H9 (cell line): ENCODE results near the gene TTC28. TPM values are rescaled to one million over a fixed set of nuclear protein-coding genes. Genes with fewer than 3 reads are reported as not detected.

ENCODE experiments used
- DNase-seq: peaks from one replicate; pipeline ENCODE4 v3.0.0-alpha.2; 2017
- H2AFZ ChIP-seq: one replicate; pipeline ENCODE4 v1.6.1; 2013; ENCODE audit warnings: mild to moderate bottlenecking, low read length, control low read depth, moderate library complexity
- H2AK5ac ChIP-seq: 2 replicates; pipeline ENCODE4 v1.6.1; 2013; ENCODE audit warnings: low read length, control low read depth, mixed read lengths; ENCODE audit not compliant: insufficient read length
- H2BK120ac ChIP-seq: one replicate; pipeline ENCODE4 v1.6.1; 2013; ENCODE audit warnings: low read depth, mild to moderate bottlenecking, low read length, control low read depth, inconsistent platforms; ENCODE audit not compliant: poor library complexity, severe bottlenecking
- H2BK12ac ChIP-seq: 2 replicates; pipeline ENCODE4 v1.6.1; 2013; ENCODE audit warnings: low read length, control low read depth, mixed read lengths, low read depth; ENCODE audit not compliant: insufficient read length
- H2BK15ac ChIP-seq: 2 replicates; pipeline ENCODE4 v1.6.1; 2013; ENCODE audit warnings: low read depth, low read length, control low read depth
- H2BK20ac ChIP-seq: one replicate; pipeline ENCODE4 v1.6.1; 2013; ENCODE audit warnings: low read depth, mild to moderate bottlenecking, low read length, control low read depth, inconsistent platforms; ENCODE audit not compliant: poor library complexity, severe bottlenecking
- H2BK5ac ChIP-seq: 2 replicates; pipeline ENCODE4 v1.6.1; 2013; ENCODE audit warnings: low read length, control low read depth, mixed read lengths; ENCODE audit not compliant: insufficient read length
- H3K14ac ChIP-seq: 2 replicates; pipeline ENCODE4 v1.6.1; 2013; ENCODE audit warnings: low read length, control low read depth; ENCODE audit not compliant: insufficient read depth
- H3K18ac ChIP-seq: 2 replicates; pipeline ENCODE4 v1.6.1; 2013; ENCODE audit warnings: low read depth, mild to moderate bottlenecking, mixed read lengths, low read length, control low read depth; ENCODE audit not compliant: insufficient read length
- H3K23ac ChIP-seq: 2 replicates; pipeline ENCODE4 v1.6.1; 2013; ENCODE audit warnings: low read length, control low read depth, mixed read lengths, low read depth; ENCODE audit not compliant: insufficient read length
- H3K23me2 ChIP-seq: 2 replicates; pipeline ENCODE4 v1.6.1; 2013; ENCODE audit warnings: low read depth, mild to moderate bottlenecking, mixed read lengths, low read length, control low read depth; ENCODE audit not compliant: insufficient read length, poor library complexity, severe bottlenecking
- H3K27ac ChIP-seq: 2 replicates; pipeline ENCODE4 v1.5.1; 2013; ENCODE audit warnings: low read length, control low read depth, mixed read lengths, low read depth; ENCODE audit not compliant: insufficient read length
- H3K27me3 ChIP-seq: 2 replicates; pipeline ENCODE4 v1.6.1; 2013; ENCODE audit warnings: low read length, control low read depth, inconsistent platforms; ENCODE audit not compliant: insufficient read depth
- H3K4ac ChIP-seq: 2 replicates; pipeline ENCODE4 v1.6.1; 2013; ENCODE audit warnings: low read depth, mild to moderate bottlenecking, control low read depth, inconsistent platforms, low read length, moderate library complexity
- H3K4me1 ChIP-seq: 2 replicates; pipeline ENCODE4 v1.6.1; 2013; ENCODE audit warnings: low read length, control low read depth, inconsistent platforms; ENCODE audit not compliant: insufficient read depth
- H3K4me2 ChIP-seq: 2 replicates; pipeline ENCODE4 v1.6.1; 2013; ENCODE audit warnings: low read length, control low read depth, mixed read lengths; ENCODE audit not compliant: insufficient read length, insufficient read depth
- H3K56ac ChIP-seq: 2 replicates; pipeline ENCODE4 v1.6.1; 2013; ENCODE audit warnings: low read depth, mild to moderate bottlenecking, mixed read lengths, low read length, control low read depth; ENCODE audit not compliant: insufficient read length
- H3K79me1 ChIP-seq: 2 replicates; pipeline ENCODE4 v1.6.1; 2013; ENCODE audit warnings: low read depth, mild to moderate bottlenecking, moderate library complexity, low read length, control low read depth, inconsistent platforms; ENCODE audit not compliant: insufficient read depth, poor library complexity, severe bottlenecking
- H3K79me2 ChIP-seq: 2 replicates; pipeline ENCODE4 v1.6.1; 2013; ENCODE audit warnings: low read length, control low read depth, inconsistent platforms; ENCODE audit not compliant: insufficient read depth
- H3K9ac ChIP-seq: 2 replicates; pipeline ENCODE4 v1.6.1; 2013; ENCODE audit warnings: low read length, control low read depth, mixed read lengths; ENCODE audit not compliant: insufficient read length; ENCODE audit errors: extremely low read depth
- H3K9me3 ChIP-seq: one replicate; pipeline ENCODE4 v1.6.1; 2013; ENCODE audit warnings: low read depth, low read length, inconsistent platforms; ENCODE audit not compliant: control insufficient read depth
- H3T11ph ChIP-seq: one replicate; pipeline ENCODE4 v1.6.1; 2013; ENCODE audit warnings: mild to moderate bottlenecking, low read length, control low read depth, inconsistent platforms
- H4K20me1 ChIP-seq: one replicate; pipeline ENCODE4 v1.6.1; 2013; ENCODE audit not compliant: control insufficient read depth, insufficient read length, insufficient read depth
- H4K5ac ChIP-seq: 2 replicates; pipeline ENCODE4 v1.6.1; 2013; ENCODE audit warnings: low read depth, mild to moderate bottlenecking, mixed read lengths, low read length, control low read depth; ENCODE audit not compliant: insufficient read length
- H4K8ac ChIP-seq: replicated peaks from 2 replicates; pipeline ENCODE4 v1.6.1; 2013; ENCODE audit warnings: low read length, control low read depth, mixed read lengths, low read depth; ENCODE audit not compliant: insufficient read length
- H4K91ac ChIP-seq: 2 replicates; pipeline ENCODE4 v1.6.1; 2013; ENCODE audit warnings: low read depth, mild to moderate bottlenecking, moderate library complexity, mixed read lengths, low read length, control low read depth; ENCODE audit not compliant: insufficient read length
- H3K27ac Mint-ChIP-seq, 3 experiments: 2 replicates in 2 of 3; 3 replicates in 1 of 3; pipeline ENCODE4 v1.8.0; 2020 to 2021; ENCODE audit warnings: mixed read lengths in 3 of 3, mild to moderate bottlenecking in 1 of 3, moderate library complexity in 1 of 3
- H3K27me3 Mint-ChIP-seq: 2 replicates; pipeline ENCODE4 v1.8.0; 2021; ENCODE audit warnings: low read depth, mild to moderate bottlenecking, moderate library complexity, mixed read lengths
- H3K36me3 Mint-ChIP-seq, 3 experiments: 2 replicates in 2 of 3; 3 replicates in 1 of 3; pipeline ENCODE4 v1.8.0; 2020 to 2021; ENCODE audit warnings: low read depth in 3 of 3, mixed read lengths in 3 of 3; ENCODE audit not compliant: insufficient read depth in 1 of 3
- H3K4me1 Mint-ChIP-seq, 2 experiments: 2 replicates each; pipeline ENCODE4 v1.8.0; 2020; ENCODE audit warnings: mixed read lengths in 2 of 2
- H3K4me3 Mint-ChIP-seq, 2 experiments: 2 replicates in 1 of 2; 3 replicates in 1 of 2; pipeline ENCODE4 v1.8.0; 2020 to 2021; ENCODE audit warnings: mild to moderate bottlenecking in 2 of 2, mixed read lengths in 2 of 2, moderate library complexity in 1 of 2
- H3K9me3 Mint-ChIP-seq, 2 experiments: 2 replicates in 1 of 2; 3 replicates in 1 of 2; pipeline ENCODE4 v1.8.0; 2020; ENCODE audit warnings: mild to moderate bottlenecking in 2 of 2, mixed read lengths in 2 of 2, moderate library complexity in 1 of 2
- CTCF ChIP-seq: fragments of 200-600 bp; sonication (generic); conservative IDR thresholded peaks from 3 replicates; pipeline ENCODE4 v1.8.0; 2021; ENCODE audit warnings: antibody characterized with exemption, mild to moderate bottlenecking
- WGBS: extraction: QIAGEN DNeasy Blood & Tissue Kit; methylation state at CpG from one replicate; pipeline ENCODE4 v1.1.7; 2013; ENCODE audit warnings: missing lambda C conversion rate, low lambda C conversion rate, mixed read lengths; ENCODE audit not compliant: insufficient read length; ENCODE audit errors: extremely low coverage; 5-methylcytosine and 5-hydroxymethylcytosine counted together
- total RNA-seq: library from RNA; stranded (reverse); gene quantifications from 2 replicates; pipeline ENCODE4 v1.2.1, GENCODE V29; 2021

The TTC28 gene
- total RNA-seq, 1 experiment from 2014 or later = 13.6 TPM

GRCh38 chr22:28223826-28224225, 455.8 kb downstream of the TTC28 start:
- H3K18ac ChIP-seq = no peak overlapping the region
- H2AFZ ChIP-seq = no peak overlapping the region
- no peak overlapping the region for H4K5ac ChIP-seq
- WGBS = no CpG with 5 or more reads among the region's 7 CpGs
- no peak for DNase-seq
- no peaks in the 10 kb centered on the region for H3K27me3 ChIP-seq
- Mint-ChIP-seq H3K9me3 (no peaks in the 10 kb centered on the region), H3K27me3 (peaks cover 3% of the 10 kb centered on the region), H3K4me3 (no peak overlapping the region), H3K4me1 (peaks cover 3 to 7% of the 10 kb centered on the region in 2 experiments; a peak in 3 of 4 replicates), H3K36me3 (no peaks in the 10 kb centered on the region), H3K27ac (peak overlapping the region in 1 of 3 experiments; percentile 36; a peak in 1 of 7 replicates)
- no peaks in the 10 kb centered on the region for H3K23me2 ChIP-seq
- H4K8ac ChIP-seq = no peak overlapping the region
- no peaks in the 10 kb centered on the region for H3K9me3 ChIP-seq
- H3K79me2 ChIP-seq = no peaks in the 10 kb centered on the region
- H3K9ac ChIP-seq = no peak overlapping the region
- H2BK15ac ChIP-seq = no peak overlapping the region
- H4K20me1 ChIP-seq = no peaks in the 10 kb centered on the region
- H3K4me1 ChIP-seq = no peaks in the 10 kb centered on the region
- no peak overlapping the region for H3K14ac ChIP-seq
- H2BK120ac ChIP-seq = no peak overlapping the region
- H3K4me2 ChIP-seq = no peak overlapping the region
- no peak overlapping the region for H3T11ph ChIP-seq
- H2BK12ac ChIP-seq = no peak overlapping the region
- no peak overlapping the region for H3K23ac ChIP-seq
- no peaks in the 10 kb centered on the region for H3K79me1 ChIP-seq
- no peak overlapping the region for H3K56ac ChIP-seq
- H2AK5ac ChIP-seq = no peak overlapping the region
- H2BK5ac ChIP-seq = no peak overlapping the region
- H3K27ac ChIP-seq = no peak overlapping the region
- no peak for TF ChIP-seq CTCF
- no peak overlapping the region for H2BK20ac ChIP-seq
- no peak overlapping the region for H4K91ac ChIP-seq
- no peak overlapping the region for H3K4ac ChIP-seq
